ENCODE results near the gene PLCB4.

The PLCB4 gene

DNA sequence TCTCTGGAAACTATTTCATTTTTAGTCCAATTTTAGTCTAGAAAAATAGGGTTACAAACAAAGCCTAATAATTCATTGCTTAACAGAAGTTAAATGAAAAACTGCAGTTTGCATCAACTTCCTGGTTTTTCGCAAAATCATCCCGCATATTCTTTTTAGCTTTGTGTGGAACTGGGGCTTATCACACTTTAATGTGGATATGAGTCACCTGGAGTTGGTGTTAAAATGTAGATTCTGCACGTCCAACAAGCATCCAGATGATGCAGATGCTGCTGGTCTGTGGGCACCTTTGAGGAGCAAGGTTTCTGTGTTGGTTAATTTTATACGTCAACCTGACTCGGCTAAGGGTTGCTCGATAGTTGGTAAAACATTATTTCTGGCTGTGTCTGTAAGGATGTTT lies 126.1 kb downstream of the PLCB4 start:
- TF ChIP-seq, protein P1, sequence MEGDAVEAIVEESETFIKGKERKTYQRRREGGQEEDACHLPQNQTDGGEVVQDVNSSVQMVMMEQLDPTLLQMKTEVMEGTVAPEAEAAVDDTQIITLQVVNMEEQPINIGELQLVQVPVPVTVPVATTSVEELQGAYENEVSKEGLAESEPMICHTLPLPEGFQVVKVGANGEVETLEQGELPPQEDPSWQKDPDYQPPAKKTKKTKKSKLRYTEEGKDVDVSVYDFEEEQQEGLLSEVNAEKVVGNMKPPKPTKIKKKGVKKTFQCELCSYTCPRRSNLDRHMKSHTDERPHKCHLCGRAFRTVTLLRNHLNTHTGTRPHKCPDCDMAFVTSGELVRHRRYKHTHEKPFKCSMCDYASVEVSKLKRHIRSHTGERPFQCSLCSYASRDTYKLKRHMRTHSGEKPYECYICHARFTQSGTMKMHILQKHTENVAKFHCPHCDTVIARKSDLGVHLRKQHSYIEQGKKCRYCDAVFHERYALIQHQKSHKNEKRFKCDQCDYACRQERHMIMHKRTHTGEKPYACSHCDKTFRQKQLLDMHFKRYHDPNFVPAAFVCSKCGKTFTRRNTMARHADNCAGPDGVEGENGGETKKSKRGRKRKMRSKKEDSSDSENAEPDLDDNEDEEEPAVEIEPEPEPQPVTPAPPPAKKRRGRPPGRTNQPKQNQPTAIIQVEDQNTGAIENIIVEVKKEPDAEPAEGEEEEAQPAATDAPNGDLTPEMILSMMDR (conservative IDR thresholded peaks at IDR 0.05; ENCODE audit: low read depth, low read length) = no peak
- no peak for DNase-seq (ENCODE audit: low read depth)
- no peak overlapping the region for H3K4me3 ChIP-seq (ENCODE audit: low read depth, low read length)

DNA sequence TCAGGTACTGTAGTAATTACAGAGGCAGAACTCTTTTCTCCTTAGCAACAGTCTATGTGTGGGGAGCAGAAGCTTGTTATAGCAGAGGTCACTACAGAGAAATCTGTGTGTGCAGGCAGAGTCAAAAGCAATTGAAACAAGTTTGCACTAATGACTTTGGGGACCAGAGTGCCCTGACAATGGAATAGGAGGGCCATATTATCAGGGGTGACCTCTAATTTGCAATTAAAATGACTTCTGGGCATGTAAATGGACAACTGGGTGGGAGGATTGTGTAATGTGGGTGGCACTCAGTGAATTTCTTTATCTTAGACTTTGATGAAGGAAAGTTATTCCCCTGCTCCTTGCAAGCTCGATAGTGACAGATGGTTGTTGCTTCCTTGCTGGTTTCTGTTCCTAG lies 127.2 kb downstream of the PLCB4 start:
- no peak for DNase-seq (ENCODE audit: low read depth)

GRCh38 chr20:9198460-9198859 lies 129.6 kb downstream of the PLCB4 start:
- H3K4me3 ChIP-seq (ENCODE audit: low read depth, low read length) = no peak overlapping the region
- TF ChIP-seq, protein P1 (conservative IDR thresholded peaks at IDR 0.05; ENCODE audit: low read depth, low read length) = no peak
- DNase-seq (ENCODE audit: low read depth) = no peak

More for the DNA sequence above, 127.2 kb downstream of the PLCB4 start:
- TF ChIP-seq, protein P1 (conservative IDR thresholded peaks at IDR 0.05; ENCODE audit: low read depth, low read length) = no peak
- H3K4me3 ChIP-seq (ENCODE audit: low read depth, low read length) = no peak overlapping the region

GRCh38 chr20:9200196-9200595 lies 131.3 kb downstream of the PLCB4 start:
- peak; percentile 44 for DNase-seq (ENCODE audit: low read depth)
- TF ChIP-seq, protein P1 (conservative IDR thresholded peaks at IDR 0.05; ENCODE audit: low read depth, low read length) = no peak
- H3K4me3 ChIP-seq (ENCODE audit: low read depth, low read length) = no peak overlapping the region

- TF ChIP-seq, protein P1 (conservative IDR thresholded peaks at IDR 0.05; ENCODE audit: low read depth, low read length) = no peak
- H3K4me3 ChIP-seq (ENCODE audit: low read depth, low read length) = no peak overlapping the region
- DNase-seq (ENCODE audit: low read depth) = peak; percentile 59
These were observed 131.7 kb downstream of the PLCB4 start for GRCh38 chr20:9200620-9201019.

- DNase-seq (ENCODE audit: low read depth) = no peak
- TF ChIP-seq, protein P1 (conservative IDR thresholded peaks at IDR 0.05; ENCODE audit: low read depth, low read length) = no peak
- no peak overlapping the region for H3K4me3 ChIP-seq (ENCODE audit: low read depth, low read length)
These were observed 133.7 kb downstream of the PLCB4 start for GRCh38 chr20:9202420-9203080.

DNA sequence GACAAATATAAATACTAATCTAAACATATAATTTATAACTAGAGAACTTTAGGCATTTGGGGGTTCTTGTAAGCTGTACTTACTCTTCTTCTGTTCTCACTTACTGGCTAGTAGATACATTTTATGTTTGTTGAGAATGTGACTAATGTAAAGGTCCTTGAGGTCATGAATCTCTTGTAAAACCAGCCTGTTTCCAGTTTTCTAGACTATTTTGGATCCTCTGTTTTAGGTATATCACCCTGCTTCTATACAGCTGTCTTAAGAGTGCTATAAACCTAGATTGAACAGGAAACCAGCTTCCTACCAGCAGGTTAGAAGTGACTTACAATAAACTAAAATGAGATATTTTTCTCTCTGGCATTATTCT lies 134.2 kb downstream of the PLCB4 start:
- H3K4me3 ChIP-seq (ENCODE audit: low read depth, low read length) = no peak overlapping the region
- peak; percentile 45 for DNase-seq (ENCODE audit: low read depth)
- TF ChIP-seq, protein P1 (conservative IDR thresholded peaks at IDR 0.05; ENCODE audit: low read depth, low read length) = no peak

Measured in choroid plexus epithelial cell (primary cell).